Vagina (tissue), 2 donors: ENCODE measurements around the gene SEMA4D. TPM values are rescaled to one million over a fixed set of nuclear protein-coding genes. Genes with fewer than 3 reads are reported as not detected.

ENCODE experiments used
- DNase-seq, 2 donors: peaks; one replicate each; pipeline ENCODE4 v3.0.0-alpha.2; 2017; ENCODE audit errors: extremely low spot score in 2 of 2
- H3K27ac ChIP-seq: fragments of 200-600 bp; sonication (generic); one replicate; pipeline ENCODE4 v1.5.1; 2019
- H3K27me3 ChIP-seq: fragments of 200-600 bp; sonication (generic); one replicate; pipeline ENCODE4 v1.5.1; 2019
- H3K36me3 ChIP-seq, 2 donors: fragments of 200-600 bp; sonication (generic); one replicate each; pipeline ENCODE4 v1.5.1; 2017 to 2019
- H3K4me1 ChIP-seq: fragments of 200-600 bp; sonication (generic); one replicate; pipeline ENCODE4 v1.5.1; 2019
- H3K4me3 ChIP-seq, 2 donors: fragments of 200-600 bp; sonication (generic); 1 replicate in 1 of 2; 2 replicates in 1 of 2; pipeline ENCODE4 v1.5.1; 2016 to 2019
- H3K9me3 ChIP-seq: fragments of 200-600 bp; sonication (generic); one replicate; pipeline ENCODE4 v1.5.1; 2019
- POLR2A ChIP-seq, 2 donors: fragments of 450-650 bp; IDR thresholded peaks; one replicate each; pipeline ENCODE4 v1.6.1; 2017; ENCODE audit warnings: antibody characterized with exemption in 2 of 2, mild to moderate bottlenecking in 2 of 2, moderate library complexity in 2 of 2
- POLR2AphosphoS5 ChIP-seq, 2 donors: sonication (generic); formaldehyde crosslinking; IDR thresholded peaks; one replicate each; pipeline ENCODE4 v1.9.0; 2017; ENCODE audit warnings: antibody characterized with exemption in 2 of 2, mild to moderate bottlenecking in 2 of 2, low read depth in 1 of 2; ENCODE audit not compliant: insufficient read depth in 1 of 2
- intact Hi-C: fragments of 100-400 bp; cut with DNase I; formaldehyde crosslinking; loops from one replicate; pipeline ENCODE4 v1.15.1; 2023
- total RNA-seq: library from RNA; depleted of rRNA; stranded (reverse); fragments of >200 nt; gene quantifications from one replicate; pipeline ENCODE4 v1.2.3, GENCODE V29; 2016
- TF ChIP-seq, protein P1 (sequence below), 3 experiments: fragments of 450-650 bp in 2 of 3; fragments of 200-600 bp in 1 of 3; sonication (generic) in 1 of 3; IDR thresholded peaks; one replicate each; pipeline ENCODE4 v1.5.1; 2017 to 2019; ENCODE audit warnings: antibody characterized with exemption in 3 of 3, mild to moderate bottlenecking in 2 of 3, moderate library complexity in 2 of 3

SEMA4D gene
- total RNA-seq, 1 donor from 2014 or later = 39.3 TPM

DNA sequence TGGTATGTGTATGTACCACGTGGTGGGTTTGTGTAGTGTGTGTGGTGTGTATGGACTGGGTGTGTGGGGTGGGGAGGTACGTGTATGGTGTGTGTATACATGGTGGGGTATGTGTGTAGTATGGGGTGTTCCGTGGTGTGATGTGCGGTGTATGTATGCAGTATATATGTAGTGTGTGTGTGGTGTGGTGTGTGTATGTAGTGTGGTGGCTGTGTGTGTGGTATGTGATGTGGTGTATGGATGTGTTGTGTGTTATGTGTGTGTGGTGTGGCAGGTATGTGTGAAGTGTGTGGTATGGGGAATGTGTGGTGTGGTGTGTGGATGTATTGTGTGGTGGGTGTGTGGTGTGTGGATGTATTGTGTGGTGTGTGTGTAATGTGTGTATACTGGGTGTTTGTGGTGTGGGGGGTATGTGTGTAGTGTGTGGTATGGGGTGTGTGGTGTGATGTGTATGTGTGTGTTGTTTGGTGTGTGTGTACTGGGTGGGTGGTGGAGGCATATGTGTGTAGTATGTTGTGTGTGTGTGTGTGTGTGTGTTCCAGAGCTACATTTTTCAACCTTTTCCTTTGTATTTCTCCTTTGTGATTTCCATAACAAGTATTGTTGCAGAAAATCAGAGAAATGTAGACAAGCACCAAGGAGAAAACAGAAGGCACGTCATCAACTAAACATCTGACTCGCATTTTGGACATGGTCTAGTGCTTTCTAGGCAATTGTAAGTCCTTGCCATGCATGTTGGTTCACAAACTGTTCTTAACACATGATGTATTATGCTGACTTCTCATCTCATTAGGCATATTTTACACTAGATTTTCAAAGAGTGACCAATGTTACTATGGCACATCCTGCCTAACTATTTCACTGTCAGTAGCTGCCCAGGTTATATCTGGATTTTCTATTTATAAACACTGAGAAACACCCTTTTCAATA lies 13.2 kb downstream of the SEMA4D start:
- Histone ChIP-seq H3K36me3 (no peaks in the 10 kb centered on the region), H3K27ac (no peak overlapping the region), H3K27me3 (no peaks in the 10 kb centered on the region), H3K4me3 (peak overlapping the region in 1 of 2 donors; percentile 6), H3K9me3 (no peaks in the 10 kb centered on the region), H3K4me1 (peaks cover 12% of the 10 kb centered on the region)
- DNase-seq = no peak
- intact Hi-C loops = no loop called here
- TF ChIP-seq POLR2AphosphoS5 (IDR thresholded peaks at IDR 0.05; ENCODE audit: insufficient read depth in 1 of 2, low read depth in 1 of 2) (no peak), POLR2A (IDR thresholded peaks at IDR 0.05) (no peak)
- TF ChIP-seq, protein P1, sequence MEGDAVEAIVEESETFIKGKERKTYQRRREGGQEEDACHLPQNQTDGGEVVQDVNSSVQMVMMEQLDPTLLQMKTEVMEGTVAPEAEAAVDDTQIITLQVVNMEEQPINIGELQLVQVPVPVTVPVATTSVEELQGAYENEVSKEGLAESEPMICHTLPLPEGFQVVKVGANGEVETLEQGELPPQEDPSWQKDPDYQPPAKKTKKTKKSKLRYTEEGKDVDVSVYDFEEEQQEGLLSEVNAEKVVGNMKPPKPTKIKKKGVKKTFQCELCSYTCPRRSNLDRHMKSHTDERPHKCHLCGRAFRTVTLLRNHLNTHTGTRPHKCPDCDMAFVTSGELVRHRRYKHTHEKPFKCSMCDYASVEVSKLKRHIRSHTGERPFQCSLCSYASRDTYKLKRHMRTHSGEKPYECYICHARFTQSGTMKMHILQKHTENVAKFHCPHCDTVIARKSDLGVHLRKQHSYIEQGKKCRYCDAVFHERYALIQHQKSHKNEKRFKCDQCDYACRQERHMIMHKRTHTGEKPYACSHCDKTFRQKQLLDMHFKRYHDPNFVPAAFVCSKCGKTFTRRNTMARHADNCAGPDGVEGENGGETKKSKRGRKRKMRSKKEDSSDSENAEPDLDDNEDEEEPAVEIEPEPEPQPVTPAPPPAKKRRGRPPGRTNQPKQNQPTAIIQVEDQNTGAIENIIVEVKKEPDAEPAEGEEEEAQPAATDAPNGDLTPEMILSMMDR (IDR thresholded peaks at IDR 0.05) = no peak

DNA sequence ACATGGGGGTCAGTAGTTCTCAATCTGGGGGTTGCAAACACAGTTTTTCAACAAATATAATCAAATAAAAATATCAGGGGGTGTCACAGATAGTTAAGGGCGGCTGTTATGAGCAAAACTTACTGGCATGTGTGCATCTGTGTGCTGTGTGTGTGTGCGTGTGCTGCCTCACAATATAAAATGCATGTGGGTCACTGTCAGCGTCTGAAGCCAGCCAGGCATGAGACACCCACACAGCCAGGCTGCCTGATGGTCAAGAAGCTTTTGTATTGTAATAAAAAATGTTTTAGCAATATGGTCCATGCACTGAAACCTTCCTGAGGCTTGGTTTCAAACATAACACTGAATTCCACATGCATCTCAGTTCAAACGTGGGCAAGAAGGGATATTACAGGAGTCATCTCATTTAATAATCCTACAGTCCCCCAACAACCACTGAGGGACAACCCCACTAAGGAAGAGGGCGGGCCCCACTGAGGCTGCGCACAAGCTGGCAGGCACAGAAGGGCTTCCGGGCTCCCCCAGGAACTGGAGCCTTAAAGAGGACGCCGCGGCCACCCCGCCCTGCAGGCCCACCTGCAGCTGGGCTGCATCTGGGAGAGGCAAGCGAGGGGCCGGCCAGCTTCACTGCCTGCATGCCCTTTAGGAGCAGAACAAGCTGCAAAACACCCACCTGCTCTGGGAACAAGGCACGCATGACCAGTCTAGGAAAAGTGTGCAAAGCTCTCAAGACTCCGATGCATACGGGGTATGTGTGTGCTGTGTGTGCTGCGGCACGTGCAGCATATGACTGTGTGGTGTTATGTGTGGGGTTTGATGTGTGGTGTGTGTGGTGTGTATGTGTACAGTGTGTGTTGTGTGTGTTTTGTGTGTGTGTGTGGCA lies 14.1 kb downstream of the SEMA4D start:
- Histone ChIP-seq H3K27me3 (no peaks in the 10 kb centered on the region), H3K36me3 (no peaks in the 10 kb centered on the region), H3K9me3 (no peaks in the 10 kb centered on the region), H3K27ac (no peak overlapping the region), H3K4me3 (peak overlapping the region in 1 of 2 donors; percentile 6), H3K4me1 (peaks cover 12% of the 10 kb centered on the region)
- TF ChIP-seq POLR2AphosphoS5 (IDR thresholded peaks at IDR 0.05; ENCODE audit: insufficient read depth in 1 of 2, low read depth in 1 of 2) (no peak), POLR2A (IDR thresholded peaks at IDR 0.05) (no peak)
- TF ChIP-seq, protein P1 (IDR thresholded peaks at IDR 0.05) = no peak
- intact Hi-C loops = no loop called here
- DNase-seq = no peak

DNA sequence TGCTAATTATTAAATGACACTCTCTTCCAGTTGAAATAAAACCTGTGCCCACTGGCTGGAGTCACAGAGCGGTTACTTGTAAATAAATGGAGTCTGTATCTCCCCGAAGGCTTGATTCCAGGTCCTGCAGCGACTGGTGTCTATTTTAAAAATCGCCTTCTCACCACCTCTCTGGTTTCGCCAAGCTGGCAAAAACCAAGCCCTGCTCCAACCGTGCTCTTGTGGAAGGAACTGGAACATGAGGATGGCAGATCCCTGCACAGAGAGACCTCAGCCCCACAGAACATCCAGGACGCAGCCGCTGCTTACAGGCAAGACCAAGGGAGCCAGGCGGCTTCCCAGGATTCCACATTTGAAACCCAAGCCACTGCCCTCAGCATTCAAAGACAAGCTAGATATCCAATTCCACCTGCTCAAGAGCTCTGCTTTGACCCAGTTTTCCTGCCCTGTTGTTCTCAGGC lies 15.0 kb downstream of the SEMA4D start:
- no peak overlapping the region for H3K4me3 ChIP-seq
- TF ChIP-seq POLR2AphosphoS5 (IDR thresholded peaks at IDR 0.05; ENCODE audit: insufficient read depth in 1 of 2, low read depth in 1 of 2) (no peak), POLR2A (IDR thresholded peaks at IDR 0.05) (no peak)
- TF ChIP-seq, protein P1 (IDR thresholded peaks at IDR 0.05) = no peak
- intact Hi-C loops = no loop called here
- no peak for DNase-seq
- no peak overlapping the region for H3K27ac ChIP-seq
- no peaks in the 10 kb centered on the region for H3K27me3 ChIP-seq
- peaks cover 19% of the 10 kb centered on the region for H3K4me1 ChIP-seq
- H3K36me3 ChIP-seq = no peaks in the 10 kb centered on the region
- no peaks in the 10 kb centered on the region for H3K9me3 ChIP-seq

DNA sequence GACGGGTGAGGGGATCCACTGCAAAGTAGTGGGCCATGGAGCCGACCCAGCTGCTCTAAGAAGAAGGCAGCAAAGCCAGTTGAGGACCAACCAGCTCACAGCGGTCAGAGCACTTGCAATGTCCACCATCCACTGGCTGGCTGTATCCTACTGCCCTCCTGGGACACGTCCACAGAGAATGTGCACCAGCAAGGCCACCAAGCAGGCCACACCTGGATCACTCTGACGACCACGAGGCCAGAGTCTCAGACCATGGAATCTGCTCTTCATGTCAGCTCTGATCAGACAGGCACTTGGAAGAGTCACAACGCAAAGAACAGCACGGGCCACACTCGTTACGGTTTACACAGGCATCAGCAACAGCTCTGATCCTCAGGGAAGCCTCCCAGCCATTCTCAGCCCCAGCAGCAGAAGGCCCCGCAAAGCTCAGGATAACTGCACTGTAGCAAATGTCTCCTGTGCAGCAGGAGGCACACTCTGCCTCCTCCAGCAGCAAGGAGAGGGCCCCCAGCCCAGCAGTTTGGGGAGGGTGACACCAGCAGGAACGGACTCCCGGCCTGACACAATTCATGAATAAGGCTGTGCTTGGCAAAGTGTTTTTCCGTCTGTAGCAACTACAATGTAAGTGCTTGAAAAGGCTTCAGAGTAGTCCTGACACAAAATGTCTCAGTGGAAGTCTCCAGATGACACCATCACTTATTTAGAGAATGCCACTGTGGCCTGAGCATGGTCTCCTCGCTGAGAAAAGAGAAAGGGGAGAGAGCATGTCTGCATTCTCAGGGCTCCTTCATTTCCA lies 15.7 kb downstream of the SEMA4D start:
- Histone ChIP-seq H3K27ac (no peak overlapping the region), H3K27me3 (no peaks in the 10 kb centered on the region), H3K36me3 (no peaks in the 10 kb centered on the region), H3K4me1 (peaks cover 26% of the 10 kb centered on the region), H3K9me3 (no peaks in the 10 kb centered on the region), H3K4me3 (no peak overlapping the region)
- intact Hi-C loops = no loop called here
- TF ChIP-seq POLR2AphosphoS5 (IDR thresholded peaks at IDR 0.05; ENCODE audit: insufficient read depth in 1 of 2, low read depth in 1 of 2) (no peak), POLR2A (IDR thresholded peaks at IDR 0.05) (no peak)
- TF ChIP-seq, protein P1 (IDR thresholded peaks at IDR 0.05) = no peak
- no peak for DNase-seq
